Activated CD8-positive, alpha-beta memory T cell treated with anti-CD3 and anti-CD28 coated beads, Interleukin-2, amount 50 U/mL, for 24 hours (primary cell): ENCODE results near the gene TFPI.
"Not testable (repeated sequence)": the region's sequence is repeated elsewhere in the genome, so short reads cannot be mapped to it uniquely, and the experiment has no call there.

Source experiments
- DNase-seq: peaks from one replicate; pipeline ENCODE4 v3.0.0-alpha.2; 2020; ENCODE audit errors: extremely low read depth

TFPI gene

DNA sequence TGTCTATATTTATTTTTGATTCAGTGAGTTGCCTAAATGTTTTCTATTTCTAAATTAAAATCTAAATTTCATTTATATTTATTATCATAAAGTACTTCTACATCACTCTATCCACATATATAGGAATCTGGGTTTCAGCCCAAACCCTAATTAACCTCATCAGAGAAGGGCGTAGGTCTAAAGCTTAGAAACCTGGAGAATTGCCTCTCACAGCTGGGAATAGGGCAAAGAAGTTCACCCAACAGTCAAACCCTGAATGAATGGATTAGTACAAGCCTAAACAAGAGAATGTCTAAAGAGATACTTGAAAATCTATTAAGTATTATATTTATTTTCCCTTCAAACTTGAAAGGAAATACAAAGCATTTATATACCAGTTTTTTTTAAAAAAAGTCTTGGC lies 26.2 kb downstream of the TFPI start:
- DNase-seq, result no peak

DNA sequence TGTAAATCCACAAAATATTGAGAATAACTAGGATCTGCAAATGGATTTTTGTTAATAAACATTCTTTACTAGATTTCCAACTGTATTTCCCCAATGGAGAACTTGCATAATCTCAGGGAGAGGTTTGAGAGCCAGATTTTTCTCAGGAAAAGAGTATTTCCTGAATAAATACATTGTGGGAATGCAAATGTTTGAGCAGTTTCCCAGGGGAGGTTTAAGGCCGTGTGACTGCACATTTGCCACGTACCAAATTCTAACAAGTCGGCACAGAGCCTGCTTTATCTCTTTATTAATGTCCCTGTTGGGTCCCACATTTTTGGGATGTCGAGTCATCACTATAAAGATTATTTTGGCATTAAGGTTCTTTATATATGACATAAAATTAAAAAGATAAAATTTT lies 27.0 kb downstream of the TFPI start:
- DNase-seq, result no peak

DNA sequence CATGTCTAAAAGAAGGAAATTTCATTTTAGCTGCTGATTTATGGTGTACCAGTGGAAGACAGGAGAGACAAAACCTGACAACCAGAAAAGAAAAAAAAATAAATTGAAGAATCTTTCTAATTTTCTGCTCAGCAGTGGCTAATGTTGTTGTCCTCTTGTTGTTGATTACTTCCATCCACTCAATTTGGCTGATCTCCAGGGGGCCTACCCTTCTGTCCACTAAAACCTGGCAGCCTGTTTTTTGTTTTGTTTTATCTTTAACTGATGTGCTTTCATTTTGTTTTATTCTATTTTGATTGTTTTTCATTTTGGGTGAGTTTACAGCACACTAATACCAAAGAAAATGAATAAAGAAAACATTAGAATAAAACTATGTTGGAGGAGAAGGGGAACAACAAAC lies 27.4 kb downstream of the TFPI start:
- DNase-seq, result no peak

DNA sequence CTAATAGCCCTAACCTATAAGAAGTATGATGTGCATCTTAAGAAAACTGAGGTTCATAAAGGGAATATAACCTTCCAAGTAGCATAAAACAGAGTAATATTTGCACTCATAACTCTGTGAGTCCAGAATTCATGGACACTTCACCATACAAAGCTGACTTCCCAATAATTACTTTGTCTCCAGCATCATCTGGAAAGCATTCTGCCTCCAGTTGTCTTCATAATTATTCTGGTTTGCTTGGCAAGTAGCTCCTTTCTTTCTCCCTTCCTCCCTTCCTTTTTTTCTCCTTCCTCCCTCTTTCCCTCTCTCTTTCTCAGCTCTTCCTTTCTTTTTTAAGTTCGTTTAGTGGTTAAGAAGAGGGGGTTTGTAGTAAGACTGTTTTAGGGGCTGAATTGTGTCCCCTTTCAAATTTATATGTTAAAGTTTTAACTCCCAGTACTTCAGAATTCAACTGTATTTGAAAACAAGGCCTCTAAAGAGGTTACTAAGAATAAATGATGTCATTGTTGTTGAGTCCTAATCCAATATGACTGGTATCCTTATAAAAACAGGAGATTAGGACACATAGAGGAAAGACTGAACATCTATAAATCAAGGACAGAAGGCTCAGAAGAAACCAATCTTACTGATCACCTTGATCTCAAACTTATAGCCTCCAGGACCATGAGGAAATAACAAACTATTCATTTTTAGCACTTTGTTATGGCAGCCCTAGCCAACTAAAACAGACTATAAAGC lies 28.9 kb downstream of the TFPI start:
- no peak for DNase-seq

- DNase-seq, result no peak
Observed at GRCh38 chr2:187523325-187523724, 30.9 kb downstream of the TFPI start.

DNA sequence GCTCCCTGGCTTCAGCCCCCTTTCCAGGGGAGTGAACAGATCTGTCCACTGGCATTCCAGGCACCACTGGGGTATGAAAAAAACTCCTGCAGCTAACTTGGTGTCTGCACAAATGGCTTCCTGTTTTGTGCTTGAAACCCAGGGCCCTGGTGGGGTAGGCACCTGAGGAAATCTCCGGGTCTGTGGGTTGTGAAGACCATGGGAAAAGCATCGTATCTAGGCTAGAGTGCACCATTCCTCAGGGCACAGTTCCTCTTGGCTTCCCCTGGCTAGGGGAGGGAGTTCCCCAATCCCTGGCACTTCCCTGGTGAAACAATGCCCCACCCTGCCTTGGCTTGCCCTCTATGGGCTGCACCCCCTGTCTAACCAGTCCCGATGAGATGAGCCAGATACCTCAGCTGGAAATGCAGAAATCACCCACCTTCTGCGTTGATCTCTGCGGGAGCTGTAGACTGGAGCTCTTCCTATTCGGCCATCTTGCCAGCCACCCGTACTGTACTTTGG lies 34.1 kb downstream of the TFPI start:
- no peak for DNase-seq

DNA sequence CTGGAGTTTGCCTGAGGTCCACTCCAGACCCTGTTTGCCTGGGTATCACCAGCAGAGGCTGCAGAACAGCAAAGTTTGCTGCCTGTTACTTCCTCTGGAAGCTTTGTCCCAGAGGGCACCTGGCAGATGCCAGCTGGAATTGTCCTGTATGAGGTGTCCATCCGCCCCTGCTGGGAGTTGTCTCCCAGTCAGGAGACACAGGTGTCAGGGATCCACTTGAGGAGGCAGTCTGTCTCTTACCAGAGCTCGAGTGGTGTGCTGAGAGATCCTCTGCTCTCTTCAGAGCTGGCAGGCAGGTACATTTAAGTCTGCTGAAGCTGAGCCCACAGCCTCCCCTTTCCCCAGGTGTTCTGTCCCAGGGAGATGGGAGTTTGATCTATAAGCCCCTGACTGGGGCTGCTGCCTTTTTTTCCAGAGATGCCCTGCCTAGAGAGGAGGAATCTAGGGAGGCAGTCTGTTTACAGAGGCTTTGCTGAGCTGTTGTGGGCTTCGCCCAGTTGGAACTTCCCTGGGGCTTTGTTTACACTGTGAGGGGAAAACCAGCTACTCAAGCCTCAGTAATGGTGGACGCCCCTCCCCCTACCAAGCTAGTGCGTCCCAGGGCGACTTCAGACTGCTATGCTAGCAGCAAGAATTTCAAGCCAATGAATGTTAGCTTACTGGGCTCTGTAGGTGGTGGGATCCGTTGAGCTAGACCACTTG lies 34.7 kb downstream of the TFPI start:
- DNase-seq, result no peak

GRCh38 chr2:187517750-187518361 lies 36.4 kb downstream of the TFPI start:
- DNase-seq, result not testable (repeated sequence)

- not testable (repeated sequence) for DNase-seq
Observed at GRCh38 chr2:187516630-187517510, 37.4 kb downstream of the TFPI start.

- DNase-seq, result no peak
Observed at GRCh38 chr2:187514930-187515329, 39.3 kb downstream of the TFPI start.

DNA sequence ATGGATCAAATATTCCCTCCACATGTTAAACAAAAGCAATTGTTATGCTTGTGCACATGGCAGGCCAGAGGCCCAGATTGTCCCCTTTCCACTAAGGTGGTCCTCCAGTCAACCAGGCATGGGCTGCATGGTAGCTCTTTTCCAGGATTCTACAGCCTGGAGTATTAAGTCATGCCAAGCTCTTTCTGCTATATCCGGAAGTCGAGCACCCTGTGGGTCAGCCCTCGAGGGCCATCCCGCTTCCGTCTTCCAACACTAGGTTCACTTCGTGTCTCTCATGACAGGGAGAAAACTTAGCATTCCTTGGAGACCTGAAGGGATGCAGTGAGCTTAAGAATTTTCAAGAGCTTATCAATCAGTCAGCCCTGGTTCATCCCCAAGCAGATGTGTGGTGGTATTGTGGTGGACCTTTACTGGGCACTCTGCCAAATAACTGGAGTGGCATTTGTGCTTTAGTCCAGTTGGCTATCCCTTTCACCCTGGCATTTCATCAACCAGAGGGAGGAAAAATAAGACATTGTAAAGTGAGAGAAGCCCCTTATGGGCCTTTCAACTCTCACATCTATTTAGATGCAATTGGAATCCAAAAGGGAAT lies 39.9 kb downstream of the TFPI start:
- DNase-seq, result not testable (repeated sequence)

- not testable (repeated sequence) for DNase-seq
Observed at GRCh38 chr2:187513460-187514234, 40.6 kb downstream of the TFPI start.

- DNase-seq, result no peak
Observed at GRCh38 chr2:187511356-187512315, 42.6 kb downstream of the TFPI start.

- DNase-seq, result not testable (repeated sequence)
Observed at GRCh38 chr2:187510419-187511355, 43.5 kb downstream of the TFPI start.

DNA sequence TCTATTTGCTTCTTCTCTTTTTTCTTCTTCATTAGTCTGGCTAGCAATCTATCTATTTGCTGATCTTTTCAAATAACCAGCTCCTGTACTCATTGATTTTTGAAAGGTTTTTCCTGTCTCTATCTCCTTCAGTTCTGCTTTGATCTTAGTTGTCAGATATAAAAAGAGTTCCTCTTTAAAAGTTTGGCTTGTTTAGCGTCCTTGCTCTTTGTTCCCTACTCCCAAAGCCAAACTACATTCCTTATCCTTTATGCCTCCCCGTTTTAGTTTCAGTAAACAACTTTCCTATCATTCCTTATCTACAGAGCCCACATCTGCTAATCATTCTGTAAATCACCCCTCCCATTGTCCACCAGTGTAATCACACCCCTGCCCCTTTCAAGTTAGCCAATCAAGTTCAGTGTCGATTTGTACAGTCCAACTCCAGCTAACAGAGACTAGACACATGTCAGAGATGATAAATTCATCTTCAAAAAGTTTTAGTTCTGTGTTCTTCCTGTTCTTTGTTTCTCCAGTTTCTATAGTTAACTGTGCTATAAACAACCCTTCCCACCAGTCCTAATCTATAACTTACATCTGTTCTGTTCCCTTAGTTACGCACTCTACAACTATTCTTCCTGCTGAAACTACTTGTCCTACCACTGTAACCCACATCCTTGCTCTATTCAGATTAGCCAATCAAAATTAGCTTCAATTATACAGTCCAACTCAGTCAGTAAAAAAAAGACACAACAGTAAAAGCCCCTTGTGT lies 44.4 kb downstream of the TFPI start:
- DNase-seq, result no peak

- DNase-seq, result no peak
Observed at GRCh38 chr2:187506416-187506815, 47.8 kb downstream of the TFPI start.

DNA sequence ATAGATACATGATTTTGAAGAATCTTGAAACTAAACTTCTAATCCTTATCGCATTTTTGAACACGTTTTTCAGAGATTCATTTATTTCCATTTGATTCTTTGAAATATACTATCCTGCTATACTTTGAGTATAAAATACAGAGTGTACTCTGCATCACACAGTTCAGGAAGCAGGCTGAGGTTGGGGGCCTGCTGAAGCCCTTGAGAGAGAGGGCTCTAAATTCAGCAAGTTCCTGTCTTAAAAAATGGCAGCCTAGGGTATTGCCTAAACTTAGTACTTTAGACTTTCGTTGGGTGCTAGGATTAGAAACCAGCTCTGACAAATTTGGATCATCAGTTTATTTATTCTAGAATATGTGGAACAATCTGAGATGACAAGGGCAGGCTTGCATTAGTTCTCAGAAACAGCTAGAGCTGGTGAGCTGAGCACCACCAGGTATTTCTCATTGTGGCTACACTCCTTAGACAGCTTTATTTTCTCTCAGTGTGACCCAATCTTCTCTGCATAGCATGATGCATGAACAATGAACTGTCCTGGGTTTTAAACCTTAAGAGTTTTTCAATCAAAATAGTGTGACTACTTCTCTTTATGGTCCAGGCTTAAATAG lies 49.1 kb downstream of the TFPI start:
- no peak for DNase-seq
